CD4-positive, alpha-beta T cell treated with Interleukin-17A for 1 hour (primary cell): Measurements from ENCODE around the gene COLEC12.

Experiments used
- DNase-seq: peaks from one replicate; pipeline ENCODE4 v3.0.0-alpha.2; 2020

The COLEC12 gene

GRCh38 chr18:379681-380330 lies 120.7 kb downstream of the COLEC12 start:
- DNase-seq, result no peak

- DNase-seq, result no peak
Measured at GRCh38 chr18:378079-378478, 122.4 kb downstream of the COLEC12 start.

- DNase-seq, result no peak
Measured at GRCh38 chr18:377088-377487, 123.4 kb downstream of the COLEC12 start.

- no peak for DNase-seq
Measured at GRCh38 chr18:376311-376710, 124.2 kb downstream of the COLEC12 start.

GRCh38 chr18:374721-375168 lies 125.8 kb downstream of the COLEC12 start:
- DNase-seq, result no peak

GRCh38 chr18:373780-374179 lies 126.7 kb downstream of the COLEC12 start:
- DNase-seq, result no peak

GRCh38 chr18:371609-371982 lies 128.9 kb downstream of the COLEC12 start:
- DNase-seq, result no peak

GRCh38 chr18:370751-371608 lies 129.5 kb downstream of the COLEC12 start:
- no peak for DNase-seq

- no peak for DNase-seq
Measured at GRCh38 chr18:369224-370015, 131.1 kb downstream of the COLEC12 start.

GRCh38 chr18:366466-367061 lies 133.9 kb downstream of the COLEC12 start:
- no peak for DNase-seq

- no peak for DNase-seq
Measured at GRCh38 chr18:365651-366050, 134.8 kb downstream of the COLEC12 start.

GRCh38 chr18:364256-364826 lies 136.2 kb downstream of the COLEC12 start:
- no peak for DNase-seq

- no peak for DNase-seq
Measured at GRCh38 chr18:363301-364085, 137.0 kb downstream of the COLEC12 start.

- no peak for DNase-seq
Measured at GRCh38 chr18:362311-363290, 137.9 kb downstream of the COLEC12 start.

GRCh38 chr18:361941-362310 lies 138.6 kb downstream of the COLEC12 start:
- no peak for DNase-seq

- no peak for DNase-seq
Measured at GRCh38 chr18:361100-361732, 139.3 kb downstream of the COLEC12 start.

- no peak for DNase-seq
Measured at GRCh38 chr18:360676-361075, 139.8 kb downstream of the COLEC12 start.

- DNase-seq, result no peak
Measured at GRCh38 chr18:356778-357177, 143.7 kb downstream of the COLEC12 start.

GRCh38 chr18:355678-356077 lies 144.8 kb downstream of the COLEC12 start:
- DNase-seq, result no peak

GRCh38 chr18:354471-354870 lies 146.0 kb downstream of the COLEC12 start:
- no peak for DNase-seq
